K562 treated with DMSO at 1 percent for 12 hours (cell line): ENCODE measurements around the gene SYNRG. TPM values are rescaled to one million over a fixed set of nuclear protein-coding genes. Genes with fewer than 3 reads are reported as not detected.

Experiments used
- total RNA-seq: library from RNA; unstranded; fragments of 300-600 nt; gene quantifications from 2 replicates; pipeline ENCODE4 v1.2.3, GENCODE V29; 2022; ENCODE audit not compliant: insufficient read depth

SYNRG gene, protein sequence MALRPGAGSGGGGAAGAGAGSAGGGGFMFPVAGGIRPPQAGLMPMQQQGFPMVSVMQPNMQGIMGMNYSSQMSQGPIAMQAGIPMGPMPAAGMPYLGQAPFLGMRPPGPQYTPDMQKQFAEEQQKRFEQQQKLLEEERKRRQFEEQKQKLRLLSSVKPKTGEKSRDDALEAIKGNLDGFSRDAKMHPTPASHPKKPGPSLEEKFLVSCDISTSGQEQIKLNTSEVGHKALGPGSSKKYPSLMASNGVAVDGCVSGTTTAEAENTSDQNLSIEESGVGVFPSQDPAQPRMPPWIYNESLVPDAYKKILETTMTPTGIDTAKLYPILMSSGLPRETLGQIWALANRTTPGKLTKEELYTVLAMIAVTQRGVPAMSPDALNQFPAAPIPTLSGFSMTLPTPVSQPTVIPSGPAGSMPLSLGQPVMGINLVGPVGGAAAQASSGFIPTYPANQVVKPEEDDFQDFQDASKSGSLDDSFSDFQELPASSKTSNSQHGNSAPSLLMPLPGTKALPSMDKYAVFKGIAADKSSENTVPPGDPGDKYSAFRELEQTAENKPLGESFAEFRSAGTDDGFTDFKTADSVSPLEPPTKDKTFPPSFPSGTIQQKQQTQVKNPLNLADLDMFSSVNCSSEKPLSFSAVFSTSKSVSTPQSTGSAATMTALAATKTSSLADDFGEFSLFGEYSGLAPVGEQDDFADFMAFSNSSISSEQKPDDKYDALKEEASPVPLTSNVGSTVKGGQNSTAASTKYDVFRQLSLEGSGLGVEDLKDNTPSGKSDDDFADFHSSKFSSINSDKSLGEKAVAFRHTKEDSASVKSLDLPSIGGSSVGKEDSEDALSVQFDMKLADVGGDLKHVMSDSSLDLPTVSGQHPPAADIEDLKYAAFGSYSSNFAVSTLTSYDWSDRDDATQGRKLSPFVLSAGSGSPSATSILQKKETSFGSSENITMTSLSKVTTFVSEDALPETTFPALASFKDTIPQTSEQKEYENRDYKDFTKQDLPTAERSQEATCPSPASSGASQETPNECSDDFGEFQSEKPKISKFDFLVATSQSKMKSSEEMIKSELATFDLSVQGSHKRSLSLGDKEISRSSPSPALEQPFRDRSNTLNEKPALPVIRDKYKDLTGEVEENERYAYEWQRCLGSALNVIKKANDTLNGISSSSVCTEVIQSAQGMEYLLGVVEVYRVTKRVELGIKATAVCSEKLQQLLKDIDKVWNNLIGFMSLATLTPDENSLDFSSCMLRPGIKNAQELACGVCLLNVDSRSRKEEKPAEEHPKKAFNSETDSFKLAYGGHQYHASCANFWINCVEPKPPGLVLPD (N-terminal part only)
- 6.8 and 30.6 TPM in 2 replicates for total RNA-seq

GRCh38 chr17:37609170-37610040 is at the start of gene SYNRG:
Gene SYNRG (minus strand): TSS chr17:37609418. CDS start chr17:37609355, 63 bp downstream.

DNA sequence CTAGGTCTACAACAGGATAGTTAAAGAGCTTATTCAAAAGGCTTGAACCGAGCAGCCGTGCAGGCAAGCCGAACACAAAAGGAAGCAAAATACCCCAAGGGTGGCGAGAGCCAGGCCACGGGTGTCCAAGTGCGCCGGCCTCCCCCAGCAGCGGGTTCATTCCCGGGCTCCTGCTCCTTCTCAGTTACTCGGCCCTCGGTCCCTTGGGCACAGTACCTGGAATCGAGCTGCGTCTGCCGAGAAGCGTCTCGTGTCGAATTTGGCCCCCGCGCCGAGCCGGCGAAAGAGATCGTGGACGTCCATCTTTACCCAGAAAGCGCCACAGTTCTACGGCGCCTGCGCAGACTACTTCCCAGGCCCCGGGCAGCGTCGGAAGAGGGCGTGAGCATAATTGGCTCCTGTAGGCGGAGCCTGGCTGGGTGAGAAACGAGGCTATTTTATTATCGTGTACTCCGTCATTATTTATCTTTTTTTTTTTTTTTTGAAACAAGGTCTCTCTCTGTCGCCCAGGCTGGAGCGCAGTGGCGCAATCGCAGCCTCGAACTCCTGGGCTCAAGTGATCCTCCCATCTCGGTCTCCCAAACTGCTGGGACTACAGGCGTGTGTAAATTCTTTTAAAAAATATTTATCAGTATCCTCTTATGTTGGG is 34.0 kb upstream of the SYNRG start, which contains the start of gene DDX52:
Gene DDX52 (minus strand): TSS at position 329 of the 649 bp plus-strand sequence. CDS start 26 bp downstream, at position 303.

DNA sequence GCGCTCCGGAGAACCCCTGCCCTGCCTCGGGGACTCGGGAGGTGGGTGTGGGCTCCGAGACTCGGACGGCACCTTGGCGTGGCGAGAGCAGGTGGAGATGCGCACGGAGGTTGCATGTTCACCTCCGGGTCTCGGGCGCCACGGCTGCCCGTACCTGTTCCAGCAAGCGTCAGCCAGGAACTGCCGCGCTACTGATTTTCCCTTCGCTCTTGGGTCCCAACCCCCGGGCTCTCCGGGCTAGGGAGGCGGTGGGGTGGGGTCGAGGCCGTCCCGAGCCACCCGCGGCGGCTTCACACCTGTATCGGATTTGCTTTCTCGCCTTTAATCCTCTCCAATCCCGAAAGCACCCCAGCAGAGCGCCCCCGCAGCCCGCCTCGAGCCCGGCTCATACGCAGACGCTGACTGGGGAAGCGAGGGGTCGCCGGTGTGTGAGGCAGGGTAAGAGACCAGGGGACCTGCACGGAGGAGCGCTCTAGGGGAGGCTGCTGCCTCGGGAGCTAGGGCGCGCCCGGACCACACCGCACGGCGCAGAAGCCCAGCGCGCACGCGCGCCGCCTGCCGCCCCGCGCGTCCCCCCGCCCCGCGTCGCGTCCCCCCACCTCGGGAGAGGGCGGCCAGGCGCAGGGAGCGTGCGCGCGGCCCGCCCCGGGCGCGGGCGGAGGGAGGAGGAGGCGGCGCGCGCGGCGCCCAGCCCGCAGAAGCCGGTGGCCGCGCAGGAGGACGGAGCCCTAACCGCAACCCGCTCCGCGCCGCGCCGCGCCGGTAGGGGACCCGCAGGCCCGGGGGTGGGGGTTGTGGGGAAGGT is 119.8 kb downstream of the SYNRG start, which contains the start of gene DUSP14:
Gene DUSP14 (plus strand): TSS at position 695 of the 805 bp plus-strand sequence. CDS start 22,382 bp downstream, outside the sequence.

Other genes with a start within 250 kb of the SYNRG start
- gene C17orf78, start 233.4 kb downstream of the SYNRG start, total RNA-seq: not detected in 2 replicates
- 10.9 and 33.2 TPM in 2 replicates for gene ACACA, start 202.6 kb downstream of the SYNRG start, total RNA-seq
- gene TADA2A, start 202.5 kb downstream of the SYNRG start, total RNA-seq: 6.7 and 15.1 TPM in 2 replicates
- gene DUSP14, start 119.5 kb downstream of the SYNRG start, total RNA-seq: 30.3 and 36.6 TPM in 2 replicates
- 7.4 and 14.2 TPM in 2 replicates for gene DDX52, start 34.0 kb upstream of the SYNRG start, total RNA-seq
- gene HNF1B, start 135.6 kb upstream of the SYNRG start, total RNA-seq: not detected in 2 replicates